ENCODE measurements around the gene ADAT1.

DNA sequence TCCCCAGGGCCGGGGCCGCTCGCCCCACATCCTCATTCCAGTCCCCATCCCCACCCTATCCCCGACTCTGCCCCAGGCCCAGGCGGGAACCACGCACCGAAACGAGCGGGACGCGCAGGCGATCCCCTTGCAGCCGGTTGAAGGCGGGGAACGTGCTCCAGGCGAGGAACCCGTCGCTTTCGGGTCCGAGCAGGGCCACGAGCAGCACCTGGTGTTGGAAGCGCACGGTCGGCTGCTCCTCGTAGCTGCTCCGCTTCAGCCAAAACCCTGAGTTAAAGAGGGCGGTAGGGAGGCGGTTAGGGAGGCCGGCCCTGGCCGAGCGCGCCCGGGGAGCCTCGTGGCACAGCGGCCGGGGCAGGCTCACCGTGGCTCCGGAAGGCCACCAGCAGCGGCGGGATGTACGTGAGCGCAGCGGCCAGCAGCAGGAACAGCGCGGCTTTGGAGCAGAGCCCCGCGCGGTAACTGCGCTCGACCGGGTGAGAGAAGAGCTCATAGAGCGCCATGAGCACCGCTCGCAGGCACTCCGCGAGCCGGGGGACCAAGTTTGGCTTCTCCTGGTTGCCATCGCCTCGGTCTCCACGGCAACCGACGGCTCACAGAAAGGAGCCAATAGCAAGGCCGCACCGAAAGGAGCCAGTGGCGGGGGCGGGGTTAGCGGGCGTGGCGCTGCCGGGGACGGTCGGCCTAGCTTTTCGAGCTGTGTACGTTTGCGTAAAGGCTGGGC lies 67.2 kb downstream of the ADAT1 start, which contains the start of gene TMEM231:
- TF ChIP-seq, protein P1, sequence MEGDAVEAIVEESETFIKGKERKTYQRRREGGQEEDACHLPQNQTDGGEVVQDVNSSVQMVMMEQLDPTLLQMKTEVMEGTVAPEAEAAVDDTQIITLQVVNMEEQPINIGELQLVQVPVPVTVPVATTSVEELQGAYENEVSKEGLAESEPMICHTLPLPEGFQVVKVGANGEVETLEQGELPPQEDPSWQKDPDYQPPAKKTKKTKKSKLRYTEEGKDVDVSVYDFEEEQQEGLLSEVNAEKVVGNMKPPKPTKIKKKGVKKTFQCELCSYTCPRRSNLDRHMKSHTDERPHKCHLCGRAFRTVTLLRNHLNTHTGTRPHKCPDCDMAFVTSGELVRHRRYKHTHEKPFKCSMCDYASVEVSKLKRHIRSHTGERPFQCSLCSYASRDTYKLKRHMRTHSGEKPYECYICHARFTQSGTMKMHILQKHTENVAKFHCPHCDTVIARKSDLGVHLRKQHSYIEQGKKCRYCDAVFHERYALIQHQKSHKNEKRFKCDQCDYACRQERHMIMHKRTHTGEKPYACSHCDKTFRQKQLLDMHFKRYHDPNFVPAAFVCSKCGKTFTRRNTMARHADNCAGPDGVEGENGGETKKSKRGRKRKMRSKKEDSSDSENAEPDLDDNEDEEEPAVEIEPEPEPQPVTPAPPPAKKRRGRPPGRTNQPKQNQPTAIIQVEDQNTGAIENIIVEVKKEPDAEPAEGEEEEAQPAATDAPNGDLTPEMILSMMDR (IDR thresholded peaks at IDR 0.05) = no peak
- TF ChIP-seq POLR2AphosphoS5 (IDR thresholded peaks at IDR 0.05) = peak; percentile 42

Data from gastroesophageal sphincter (tissue), 3 donors.